Fibroblast of the aortic adventitia (primary cell): ENCODE measurements around the gene RNF31. TPM values are rescaled to one million over a fixed set of nuclear protein-coding genes. Genes with fewer than 3 reads are reported as not detected.

Source experiments
- DNase-seq: peaks from one replicate; pipeline ENCODE4 v3.0.0-alpha.2; 2010; ENCODE audit warnings: low read depth
- H3K4me3 ChIP-seq: 2 replicates; pipeline ENCODE4 v1.5.1; 2011; ENCODE audit warnings: low read depth, mild to moderate bottlenecking, control low read depth, low read length, moderate library complexity
- CTCF ChIP-seq: IDR thresholded peaks from 2 replicates; pipeline ENCODE4 v1.5.1; 2011; ENCODE audit warnings: mild to moderate bottlenecking, low read length, control low read depth, inconsistent platforms; ENCODE audit not compliant: insufficient read depth
- total RNA-seq: library from RNA; depleted of rRNA; stranded (reverse); fragments of >200 nt; gene quantifications from 2 replicates; pipeline ENCODE4 v1.2.3, GENCODE V29; 2012; ENCODE audit warnings: low replicate concordance

RNF31 gene
- total RNA-seq, 1 donor, result 51.1 TPM

- TF ChIP-seq CTCF, result no peak
- H3K4me3 ChIP-seq, result no peak within 1 kb of the TSS
- DNase-seq, result no peak
Observed at GRCh38 chr14:24171422-24172260, 24.3 kb downstream of the RNF31 start, which contains the start of gene REC8. Gene REC8, plus strand, starts transcription at chr14:24172080. Its CDS starts 473 bp downstream, at chr14:24172553.

- DNase-seq, result no peak
- no peak overlapping the region for H3K4me3 ChIP-seq
- no peak for TF ChIP-seq CTCF
Observed at GRCh38 chr14:24172261-24172860, 25.1 kb downstream of the RNF31 start.

- no peak for DNase-seq
- H3K4me3 ChIP-seq, result no peak overlapping the region
- TF ChIP-seq CTCF, result no peak
Observed at GRCh38 chr14:24172871-24173281, 25.6 kb downstream of the RNF31 start.

GRCh38 chr14:24176599-24176998 is 29.3 kb downstream of the RNF31 start:
- no peak overlapping the region for H3K4me3 ChIP-seq
- no peak for DNase-seq
- no peak for TF ChIP-seq CTCF

GRCh38 chr14:24177041-24177825 is 29.9 kb downstream of the RNF31 start:
- no peak for TF ChIP-seq CTCF
- no peak overlapping the region for H3K4me3 ChIP-seq
- DNase-seq, result no peak

- DNase-seq, result no peak
- no peak overlapping the region for H3K4me3 ChIP-seq
- no peak for TF ChIP-seq CTCF
Observed at GRCh38 chr14:24177891-24178290, 30.6 kb downstream of the RNF31 start.
